ENCODE results near the gene UNK. TPM values are rescaled to one million over a fixed set of nuclear protein-coding genes. Genes with fewer than 3 reads are reported as not detected.

Gene UNK
- total and polyA plus RNA-seq, 2 donors from 2014 or later, result 12.0 to 35.5 TPM

- no peak overlapping the region for H3K27ac ChIP-seq (ENCODE audit: low read depth in 2 of 2, low read length in 2 of 2)
- H3K9ac ChIP-seq (ENCODE audit: low read length in 3 of 3), result no peak overlapping the region
- no peak for FAIRE-seq
Observed at GRCh38 chr17:75814900-75815373, 30.3 kb downstream of the UNK start.

DNA sequence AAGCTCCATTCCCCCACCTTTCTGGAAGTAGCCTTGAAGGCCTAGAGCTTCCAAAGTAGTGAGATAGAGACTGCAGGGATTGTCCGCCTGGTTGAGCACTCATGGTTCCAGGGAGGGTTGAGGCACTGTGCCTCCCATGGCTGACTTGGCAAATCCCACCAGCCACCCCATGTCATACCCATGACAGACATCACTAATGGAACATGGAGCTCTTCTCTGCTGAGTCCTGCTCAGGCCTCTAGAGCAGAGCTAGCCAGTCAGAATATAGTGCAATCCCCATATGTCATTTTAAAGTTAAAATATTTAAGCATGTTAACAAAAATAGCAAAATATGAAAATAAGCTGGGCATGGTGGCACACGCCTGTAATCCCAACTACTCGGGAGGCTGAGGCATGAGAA is 30.8 kb downstream of the UNK start:
- no peak for DNase-seq
- Histone ChIP-seq H3K9ac (ENCODE audit: low read length in 3 of 3) (no peak overlapping the region), H3K4me1 (ENCODE audit: control insufficient read depth in 2 of 3, insufficient read depth in 2 of 3, low read depth in 1 of 3, low read length in 3 of 3) (no peaks in the 10 kb centered on the region), H3K27me3 (ENCODE audit: control insufficient read depth, insufficient read depth, low read length) (no peaks in the 10 kb centered on the region), H3K27ac (ENCODE audit: low read depth in 2 of 2, low read length in 2 of 2) (no peak overlapping the region), H3K9me3 (ENCODE audit: control insufficient read depth in 2 of 3, insufficient read depth in 1 of 3, low read length in 3 of 3) (no peaks in the 10 kb centered on the region), H3K4me3 (ENCODE audit: low read length in 3 of 3) (no peak overlapping the region), H3K36me3 (ENCODE audit: control insufficient read depth in 2 of 3, insufficient read depth in 3 of 3, low read length in 3 of 3) (peaks cover 2 to 57% (median 37%) of the 10 kb centered on the region in 3 donors)
- intact Hi-C loops (cut with DNase I), result no loop called here
- TF ChIP-seq CTCF (IDR thresholded peaks at IDR 0.05; ENCODE audit: borderline replicate concordance, extremely low read depth, insufficient read depth), result no peak
- FAIRE-seq, result no peak

More at GRCh38 chr17:75814900-75815373, 30.3 kb downstream of the UNK start:
- Histone ChIP-seq H3K27me3 (ENCODE audit: control insufficient read depth, insufficient read depth, low read length) (no peaks in the 10 kb centered on the region), H3K36me3 (ENCODE audit: control insufficient read depth in 2 of 3, insufficient read depth in 3 of 3, low read length in 3 of 3) (peaks cover 2 to 54% (median 33%) of the 10 kb centered on the region in 3 donors), H3K9me3 (ENCODE audit: control insufficient read depth in 2 of 3, insufficient read depth in 1 of 3, low read length in 3 of 3) (no peaks in the 10 kb centered on the region), H3K4me3 (ENCODE audit: low read length in 3 of 3) (no peak overlapping the region), H3K4me1 (ENCODE audit: control insufficient read depth in 2 of 3, insufficient read depth in 2 of 3, low read depth in 1 of 3, low read length in 3 of 3) (no peaks in the 10 kb centered on the region)
- peak in 1 of 5 donors; percentile 72 for DNase-seq
- TF ChIP-seq CTCF (IDR thresholded peaks at IDR 0.05; ENCODE audit: borderline replicate concordance, extremely low read depth, insufficient read depth), result no peak
- intact Hi-C loops (cut with DNase I), result no loop called here

DNA sequence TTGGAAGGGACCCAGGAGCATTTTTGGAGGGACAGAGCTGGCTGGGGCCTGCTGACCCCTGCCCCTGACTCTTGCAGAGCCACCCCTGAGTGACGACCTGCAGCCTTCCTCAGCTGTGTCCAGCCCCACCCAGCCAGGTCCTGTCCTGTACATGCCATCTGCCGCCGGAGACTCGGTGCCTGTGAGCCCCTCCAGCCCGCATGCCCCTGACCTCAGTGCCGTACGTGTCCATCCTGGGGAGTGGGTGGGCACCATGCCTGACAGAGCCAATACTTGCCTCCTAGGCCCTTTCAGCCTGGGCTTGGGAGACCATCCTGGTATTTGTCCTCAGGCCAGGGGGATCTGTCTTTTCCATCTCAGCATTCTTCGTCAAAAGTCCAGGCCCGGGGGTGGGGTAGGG is 32.1 kb downstream of the UNK start:
- Histone ChIP-seq H3K9me3 (ENCODE audit: control insufficient read depth in 2 of 3, insufficient read depth in 1 of 3, low read length in 3 of 3) (no peaks in the 10 kb centered on the region), H3K9ac (ENCODE audit: low read length in 3 of 3) (no peak overlapping the region), H3K27me3 (ENCODE audit: control insufficient read depth, insufficient read depth, low read length) (no peaks in the 10 kb centered on the region), H3K36me3 (ENCODE audit: control insufficient read depth in 2 of 3, insufficient read depth in 3 of 3, low read length in 3 of 3) (peaks cover 2 to 65% (median 42%) of the 10 kb centered on the region in 3 donors), H3K27ac (ENCODE audit: low read depth in 2 of 2, low read length in 2 of 2) (no peak overlapping the region), H3K4me1 (ENCODE audit: control insufficient read depth in 2 of 3, insufficient read depth in 2 of 3, low read depth in 1 of 3, low read length in 3 of 3) (no peaks in the 10 kb centered on the region), H3K4me3 (ENCODE audit: low read length in 3 of 3) (no peak overlapping the region)
- DNase-seq, result peak in 1 of 5 donors; percentile 62
- TF ChIP-seq CTCF (IDR thresholded peaks at IDR 0.05; ENCODE audit: borderline replicate concordance, extremely low read depth, insufficient read depth), result no peak
- no peak for FAIRE-seq
- intact Hi-C loops (cut with DNase I), result no loop called here

- no peak overlapping the region for H3K9ac ChIP-seq (ENCODE audit: low read length in 3 of 3)
- DNase-seq, result no peak
- peaks cover 2 to 57% (median 42%) of the 10 kb centered on the region in 3 donors for H3K36me3 ChIP-seq (ENCODE audit: control insufficient read depth in 2 of 3, insufficient read depth in 3 of 3, low read length in 3 of 3)
- no peak overlapping the region for H3K4me3 ChIP-seq (ENCODE audit: low read length in 3 of 3)
- H3K27ac ChIP-seq (ENCODE audit: low read depth in 2 of 2, low read length in 2 of 2), result no peak overlapping the region
- intact Hi-C loops (cut with DNase I), result no loop called here
- H3K4me1 ChIP-seq (ENCODE audit: control insufficient read depth in 2 of 3, insufficient read depth in 2 of 3, low read depth in 1 of 3, low read length in 3 of 3), result peaks cover 0 to 7% (median 6%) of the 10 kb centered on the region in 3 donors
- no peak for TF ChIP-seq CTCF (IDR thresholded peaks at IDR 0.05; ENCODE audit: borderline replicate concordance, extremely low read depth, insufficient read depth)
- FAIRE-seq, result no peak
- H3K9me3 ChIP-seq (ENCODE audit: control insufficient read depth in 2 of 3, insufficient read depth in 1 of 3, low read length in 3 of 3), result no peaks in the 10 kb centered on the region
- no peaks in the 10 kb centered on the region for H3K27me3 ChIP-seq (ENCODE audit: control insufficient read depth, insufficient read depth, low read length)
Observed at GRCh38 chr17:75817571-75817970, 33.0 kb downstream of the UNK start.

All from kidney (tissue), 14 donors.